Left lung (tissue), 10 donors: Measurements from ENCODE around the gene PAK3. TPM values are rescaled to one million over a fixed set of nuclear protein-coding genes. Genes with fewer than 3 reads are reported as not detected.

ENCODE experiments used
- ATAC-seq: fragments of 200-7000 bp; cut with Tn5 transposase; one replicate; pipeline ENCODE4 v1.9.1; 2020; ENCODE audit warnings: moderate library complexity
- DNase-seq, 4 donors: peaks; one replicate each; pipeline ENCODE4 v3.0.0-alpha.2; 2013 to 2020
- H3K27ac ChIP-seq, 2 donors: fragments of 200-600 bp; sonication (generic) in 1 of 2; one replicate each; pipeline versions ENCODE4 v1.5.0 to v1.8.0; 2020 to 2021
- H3K27me3 ChIP-seq, 2 donors: fragments of 200-600 bp; sonication (generic) in 1 of 2; one replicate each; pipeline versions ENCODE4 v1.5.0 to v1.8.0; 2020 to 2021
- H3K36me3 ChIP-seq, 2 donors: fragments of 200-600 bp; sonication (generic) in 1 of 2; one replicate each; pipeline versions ENCODE4 v1.5.0 to v1.8.0; 2020 to 2021
- H3K4me1 ChIP-seq, 2 donors: fragments of 200-600 bp; one replicate each; pipeline ENCODE4 v1.8.0; 2021
- H3K4me3 ChIP-seq, 2 donors: fragments of 200-600 bp; sonication (generic) in 1 of 2; one replicate each; pipeline versions ENCODE4 v1.5.0 to v1.8.0; 2020 to 2021; ENCODE audit warnings: mild to moderate bottlenecking in 1 of 2
- H3K9me3 ChIP-seq, 2 donors: fragments of 200-600 bp; sonication (generic) in 1 of 2; one replicate each; pipeline versions ENCODE4 v1.5.0 to v1.8.0; 2020 to 2021
- intact Hi-C, 2 donors: fragments of 100-400 bp; cut with DNase I; formaldehyde crosslinking; loops; one replicate each; pipeline versions ENCODE4 v1.11.2 to v1.14.2; 2022
- polyA plus RNA-seq, 6 donors: library from polyadenylated mRNA; unstranded; fragments of 120-200 nt; gene quantifications; one replicate each; pipeline ENCODE4 v1.2.1, GENCODE V29; 2013; ENCODE audit not compliant: insufficient read length in 6 of 6
- total RNA-seq, 2 donors: library from RNA; stranded (reverse); fragmentation: NEBNext Ultra II Directional; extraction: Animal tissue kit (Norgen Biotek cat#: 25700); gene quantifications; one replicate each; pipeline ENCODE4 v1.2.1, GENCODE V29; 2021
- TF ChIP-seq, protein P1 (sequence below), 2 donors: fragments of 200-600 bp; sonication (generic) in 1 of 2; IDR thresholded peaks; one replicate each; pipeline versions ENCODE4 v1.5.0 to v1.8.0; 2021; ENCODE audit warnings: antibody characterized with exemption in 2 of 2
- donor health status: DM: no; HTN: yes; CAD: no.
- donor health status: DM: no; HTN: no; CAD: no.

Gene PAK3
- total and polyA plus RNA-seq, 8 donors, result 0.42 to 3.1 (median 0.97) TPM

DNA sequence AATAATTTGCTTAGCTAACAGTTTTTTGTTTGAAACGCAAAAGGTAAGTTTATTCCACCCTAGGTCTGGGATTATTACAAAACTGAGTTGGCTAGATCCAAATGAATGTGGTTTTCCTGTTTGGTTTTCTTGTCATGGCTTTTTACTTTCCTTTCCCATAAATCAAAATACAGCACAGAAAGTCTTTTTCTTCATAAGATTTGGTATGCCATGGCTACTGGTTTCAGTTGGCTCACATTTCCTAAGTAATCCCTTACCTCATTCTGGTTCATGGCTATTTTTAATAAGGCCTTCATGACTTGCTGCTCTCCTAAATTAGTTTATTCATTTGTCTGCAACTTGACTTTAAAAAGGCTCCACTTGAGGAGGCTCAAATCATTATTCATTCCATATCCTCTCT, 12.9 kb upstream of the PAK3 start:
- H3K36me3 ChIP-seq, result no peaks in the 10 kb centered on the region
- no peak for DNase-seq
- H3K27me3 ChIP-seq, result peaks cover 0 to 25% of the 10 kb centered on the region in 2 donors
- H3K9me3 ChIP-seq, result no peaks in the 10 kb centered on the region
- ATAC-seq, result no peak
- H3K4me1 ChIP-seq, result no peaks in the 10 kb centered on the region
- intact Hi-C loops, result no loop called here
- no peak overlapping the region for H3K27ac ChIP-seq
- H3K4me3 ChIP-seq, result no peak overlapping the region
- TF ChIP-seq, protein P1, sequence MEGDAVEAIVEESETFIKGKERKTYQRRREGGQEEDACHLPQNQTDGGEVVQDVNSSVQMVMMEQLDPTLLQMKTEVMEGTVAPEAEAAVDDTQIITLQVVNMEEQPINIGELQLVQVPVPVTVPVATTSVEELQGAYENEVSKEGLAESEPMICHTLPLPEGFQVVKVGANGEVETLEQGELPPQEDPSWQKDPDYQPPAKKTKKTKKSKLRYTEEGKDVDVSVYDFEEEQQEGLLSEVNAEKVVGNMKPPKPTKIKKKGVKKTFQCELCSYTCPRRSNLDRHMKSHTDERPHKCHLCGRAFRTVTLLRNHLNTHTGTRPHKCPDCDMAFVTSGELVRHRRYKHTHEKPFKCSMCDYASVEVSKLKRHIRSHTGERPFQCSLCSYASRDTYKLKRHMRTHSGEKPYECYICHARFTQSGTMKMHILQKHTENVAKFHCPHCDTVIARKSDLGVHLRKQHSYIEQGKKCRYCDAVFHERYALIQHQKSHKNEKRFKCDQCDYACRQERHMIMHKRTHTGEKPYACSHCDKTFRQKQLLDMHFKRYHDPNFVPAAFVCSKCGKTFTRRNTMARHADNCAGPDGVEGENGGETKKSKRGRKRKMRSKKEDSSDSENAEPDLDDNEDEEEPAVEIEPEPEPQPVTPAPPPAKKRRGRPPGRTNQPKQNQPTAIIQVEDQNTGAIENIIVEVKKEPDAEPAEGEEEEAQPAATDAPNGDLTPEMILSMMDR (IDR thresholded peaks at IDR 0.05), result no peak

DNA sequence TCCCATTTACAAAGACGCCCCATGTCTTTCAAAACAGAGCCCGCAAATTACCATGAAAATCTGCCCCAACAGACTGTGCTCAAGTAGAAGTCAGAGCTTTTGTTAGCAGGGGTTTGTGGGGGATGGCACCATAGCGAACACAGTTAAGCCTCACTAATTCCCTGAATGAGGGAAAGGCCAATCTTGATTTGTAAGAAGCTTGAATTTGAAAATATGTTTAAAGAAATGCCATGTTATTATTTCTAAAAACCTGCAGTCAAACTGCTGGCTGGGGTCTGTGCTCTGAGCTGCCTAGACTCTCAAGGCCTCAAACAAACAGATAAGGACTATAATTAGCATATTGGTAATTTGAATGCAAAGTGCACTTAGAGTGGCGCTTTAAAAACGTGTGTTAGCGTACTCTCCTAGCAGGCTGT, 9.4 kb upstream of the PAK3 start:
- H3K27ac ChIP-seq, result no peak overlapping the region
- ATAC-seq, result no peak
- DNase-seq, result no peak
- no peaks in the 10 kb centered on the region for H3K4me1 ChIP-seq
- TF ChIP-seq, protein P1 (IDR thresholded peaks at IDR 0.05), result no peak
- no peak overlapping the region for H3K4me3 ChIP-seq
- H3K27me3 ChIP-seq, result peaks cover 15 to 36% of the 10 kb centered on the region in 2 donors
- intact Hi-C loops, result no loop called here
- no peaks in the 10 kb centered on the region for H3K36me3 ChIP-seq
- H3K9me3 ChIP-seq, result no peaks in the 10 kb centered on the region

DNA sequence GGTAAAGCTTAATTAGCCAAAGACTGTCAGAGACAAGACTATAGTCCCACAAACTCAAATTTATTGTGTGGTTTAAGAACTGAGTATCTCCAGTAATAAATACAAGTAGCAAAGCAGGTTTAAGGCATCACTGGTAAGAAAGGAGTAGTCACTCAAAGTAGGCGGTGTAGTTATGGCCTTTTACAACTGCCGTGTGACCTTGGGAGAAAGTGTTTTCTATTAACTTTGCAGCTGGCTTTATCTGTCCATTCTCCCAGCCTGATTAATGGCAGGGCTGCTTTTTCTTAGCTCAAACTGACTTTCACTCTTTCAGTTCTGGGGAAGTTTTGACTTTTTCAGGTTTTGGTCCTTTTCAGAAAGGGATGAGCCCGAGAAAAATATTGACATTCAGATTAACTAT, 7.4 kb upstream of the PAK3 start:
- Histone ChIP-seq H3K36me3 (no peaks in the 10 kb centered on the region), H3K4me3 (no peak overlapping the region), H3K27me3 (peaks cover 15 to 39% of the 10 kb centered on the region in 2 donors), H3K27ac (no peak overlapping the region), H3K9me3 (no peaks in the 10 kb centered on the region), H3K4me1 (no peaks in the 10 kb centered on the region)
- TF ChIP-seq, protein P1 (IDR thresholded peaks at IDR 0.05), result no peak
- intact Hi-C loops, result no loop called here
- no peak for DNase-seq
- no peak for ATAC-seq

DNA sequence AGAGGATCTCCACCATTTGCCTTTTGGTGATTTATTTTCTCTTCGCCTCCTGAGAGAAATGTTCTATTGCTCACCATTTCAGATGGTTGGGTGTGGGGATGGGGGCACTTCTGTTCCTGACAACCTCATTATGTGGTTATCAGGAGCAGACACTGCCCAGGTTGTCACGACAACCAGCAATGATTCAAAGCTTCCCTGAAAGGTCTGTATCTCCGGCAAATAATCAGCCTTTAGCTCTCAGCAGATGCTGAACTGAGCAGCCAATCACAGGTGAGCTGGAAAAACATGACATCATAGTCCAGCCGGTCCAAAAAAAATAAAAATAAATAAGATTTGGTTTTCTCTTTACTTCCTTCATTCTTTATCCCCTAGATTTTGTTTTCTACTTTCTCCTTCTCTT, 5.5 kb upstream of the PAK3 start:
- Histone ChIP-seq H3K4me3 (no peak overlapping the region), H3K36me3 (no peaks in the 10 kb centered on the region), H3K9me3 (no peaks in the 10 kb centered on the region), H3K27me3 (peaks cover 29 to 35% of the 10 kb centered on the region in 2 donors), H3K27ac (no peak overlapping the region), H3K4me1 (no peaks in the 10 kb centered on the region)
- ATAC-seq (no peak), DNase-seq (no peak)
- TF ChIP-seq, protein P1 (IDR thresholded peaks at IDR 0.05), result no peak
- intact Hi-C loops, result no loop called here

DNA sequence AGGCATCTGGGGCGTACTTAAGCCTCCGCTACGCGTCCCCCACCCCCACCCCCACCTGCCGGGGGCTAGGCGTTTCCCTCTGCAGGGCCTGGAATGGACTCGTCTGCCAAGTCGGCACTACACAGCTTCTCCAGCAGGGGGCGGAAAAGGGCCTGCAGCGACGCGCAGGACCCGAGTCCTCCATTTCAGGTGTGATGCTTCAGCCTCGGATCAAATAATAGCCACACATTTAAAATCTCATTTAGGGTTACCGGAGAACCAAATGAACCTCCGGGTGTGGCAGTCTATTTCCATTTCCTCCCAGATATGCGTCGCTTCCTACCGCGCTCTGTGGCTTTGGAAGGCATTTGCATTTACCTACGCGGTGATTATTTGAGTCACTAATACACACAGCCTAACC, 2.9 kb downstream of the PAK3 start:
- no peak overlapping the region for H3K27ac ChIP-seq
- TF ChIP-seq, protein P1 (IDR thresholded peaks at IDR 0.05), result peak; percentile 52 to 59
- no peaks in the 10 kb centered on the region for H3K36me3 ChIP-seq
- H3K27me3 ChIP-seq, result peaks cover 15 to 25% of the 10 kb centered on the region in 2 donors
- no peaks in the 10 kb centered on the region for H3K9me3 ChIP-seq
- no peaks in the 10 kb centered on the region for H3K4me1 ChIP-seq
- H3K4me3 ChIP-seq, result no peak overlapping the region
- intact Hi-C loops, result no loop called here
- DNase-seq (peak in 2 of 4 donors; percentile 35 to 78), ATAC-seq (peak; percentile 55)
